NCI-H2171 (cell line): ENCODE measurements around the gene CAP1.
"Not testable (repeated sequence)": the region's sequence is repeated elsewhere in the genome, so short reads cannot be mapped to it uniquely, and the experiment has no call there.

Experiments
- DNase-seq: peaks from one replicate; lab custom pipeline; 2025; lab: John Stamatoyannopoulos, UW

The CAP1 gene

GRCh38 chr1:40059338-40059959 is 18.9 kb downstream of the CAP1 start:
- no peak for DNase-seq

GRCh38 chr1:40059960-40060750 is 19.6 kb downstream of the CAP1 start:
- DNase-seq, result peak; percentile 29

GRCh38 chr1:40064797-40065499 is 24.4 kb downstream of the CAP1 start:
- no peak for DNase-seq

- DNase-seq, result no peak
Observed at GRCh38 chr1:40067023-40067422, 26.5 kb downstream of the CAP1 start.

GRCh38 chr1:40067851-40068250 is 27.3 kb downstream of the CAP1 start:
- no peak for DNase-seq

GRCh38 chr1:40072142-40072541 is 31.6 kb downstream of the CAP1 start:
- no peak for DNase-seq

- no peak for DNase-seq
Observed at GRCh38 chr1:40073062-40073461, 32.5 kb downstream of the CAP1 start.

- DNase-seq, result no peak
Observed at GRCh38 chr1:40075266-40075665, 34.7 kb downstream of the CAP1 start.

GRCh38 chr1:40076895-40077312 is 36.4 kb downstream of the CAP1 start:
- DNase-seq, result no peak

GRCh38 chr1:40078512-40079333 is 38.2 kb downstream of the CAP1 start:
- DNase-seq, result peak; percentile 26

- DNase-seq, result no peak
Observed at GRCh38 chr1:40079774-40080400, 39.4 kb downstream of the CAP1 start.

- DNase-seq, result no peak
Observed at GRCh38 chr1:40081871-40082270, 41.3 kb downstream of the CAP1 start.

- DNase-seq, result not testable (repeated sequence)
Observed at GRCh38 chr1:40084750-40085149, 44.2 kb downstream of the CAP1 start.

- no peak for DNase-seq
Observed at GRCh38 chr1:40090652-40091355, 50.3 kb downstream of the CAP1 start.

- DNase-seq, result no peak
Observed at GRCh38 chr1:40092241-40092640, 51.7 kb downstream of the CAP1 start.

- DNase-seq, result no peak
Observed at GRCh38 chr1:40092706-40093639, 52.4 kb downstream of the CAP1 start.

GRCh38 chr1:40094466-40095110 is 54.1 kb downstream of the CAP1 start:
- no peak for DNase-seq

GRCh38 chr1:40095806-40096205 is 55.3 kb downstream of the CAP1 start:
- DNase-seq, result no peak

GRCh38 chr1:40096646-40096976 is 56.1 kb downstream of the CAP1 start:
- no peak for DNase-seq
